ENCODE results near the gene CABCOCO1. TPM values are rescaled to one million over a fixed set of nuclear protein-coding genes. Genes with fewer than 3 reads are reported as not detected.
"Not testable (repeated sequence)": the region's sequence is repeated elsewhere in the genome, so short reads cannot be mapped to it uniquely, and the experiment has no call there.

Gene CABCOCO1
- total RNA-seq, 1 experiment from 2014 or later, result not detected

- CTCF ChIA-PET, result interaction anchor here (0.6 kb wide), 1 partner anchor 594 kb away, joined by 3 read pairs; no protein-coding TSS in a partner anchor
- Mint-ChIP-seq H3K4me3 (ENCODE audit: unreplicated experiment) (no peak overlapping the region), H3K36me3 (ENCODE audit: insufficient read depth, unreplicated experiment) (no peaks in the 10 kb centered on the region), H3K9me3 (ENCODE audit: unreplicated experiment) (no peaks in the 10 kb centered on the region), H3K27ac (ENCODE audit: low read depth, unreplicated experiment) (no peak overlapping the region), H3K4me1 (ENCODE audit: insufficient read depth, unreplicated experiment) (no peaks in the 10 kb centered on the region), H3K27me3 (ENCODE audit: insufficient read depth, unreplicated experiment) (no peaks in the 10 kb centered on the region)
- DNase-seq (ENCODE audit: unreplicated experiment), result no peak
- intact Hi-C loops (cut with micrococcal nuclease), result no loop called here
- POLR2A ChIA-PET, result interaction anchor here (0.9 kb wide), 1 partner anchor 51 kb away, joined by 3 read pairs; no protein-coding TSS in a partner anchor
- no peak for TF ChIP-seq CTCF (IDR thresholded peaks at IDR 0.05; ENCODE audit: unreplicated experiment)
- BruUV-seq (replicated peaks), result no TSS peak
Observed at GRCh38 chr10:61683319-61683718, 20.6 kb downstream of the CABCOCO1 start.

GRCh38 chr10:61684894-61685507 is 22.3 kb downstream of the CABCOCO1 start:
- DNase-seq (ENCODE audit: unreplicated experiment), result no peak
- ChIA-PET POLR2A (interaction anchor here (0.6 kb wide), 1 partner anchor 15 kb away, joined by 3 read pairs; no protein-coding TSS in a partner anchor), CTCF (no interaction called here)
- H3K27ac Mint-ChIP-seq (ENCODE audit: low read depth, unreplicated experiment), result no peak overlapping the region
- no peak for TF ChIP-seq CTCF (IDR thresholded peaks at IDR 0.05; ENCODE audit: unreplicated experiment)
- no peaks in the 10 kb centered on the region for H3K4me1 Mint-ChIP-seq (ENCODE audit: insufficient read depth, unreplicated experiment)
- no peaks in the 10 kb centered on the region for H3K27me3 Mint-ChIP-seq (ENCODE audit: insufficient read depth, unreplicated experiment)
- H3K36me3 Mint-ChIP-seq (ENCODE audit: insufficient read depth, unreplicated experiment), result no peaks in the 10 kb centered on the region
- H3K4me3 Mint-ChIP-seq (ENCODE audit: unreplicated experiment), result no peak overlapping the region
- intact Hi-C loops (cut with micrococcal nuclease), result no loop called here
- no peaks in the 10 kb centered on the region for H3K9me3 Mint-ChIP-seq (ENCODE audit: unreplicated experiment)
- no TSS peak for BruUV-seq (replicated peaks)

GRCh38 chr10:61688551-61689308 is 26.0 kb downstream of the CABCOCO1 start:
- CTCF ChIA-PET, result interaction anchor here (0.5 to 0.6 kb wide), 2 partner anchors 226 to 792 kb away, joined by 3 read pairs; no protein-coding TSS in a partner anchor
- no peak for DNase-seq (ENCODE audit: unreplicated experiment)
- intact Hi-C loops (cut with micrococcal nuclease), result no loop called here
- Mint-ChIP-seq H3K27me3 (ENCODE audit: insufficient read depth, unreplicated experiment) (no peaks in the 10 kb centered on the region), H3K27ac (ENCODE audit: low read depth, unreplicated experiment) (no peak overlapping the region), H3K4me1 (ENCODE audit: insufficient read depth, unreplicated experiment) (no peaks in the 10 kb centered on the region), H3K4me3 (ENCODE audit: unreplicated experiment) (no peak overlapping the region), H3K9me3 (ENCODE audit: unreplicated experiment) (no peaks in the 10 kb centered on the region), H3K36me3 (ENCODE audit: insufficient read depth, unreplicated experiment) (no peaks in the 10 kb centered on the region)
- TF ChIP-seq CTCF (IDR thresholded peaks at IDR 0.05; ENCODE audit: unreplicated experiment), result no peak
- no TSS peak for BruUV-seq (replicated peaks)
- POLR2A ChIA-PET, result no interaction called here

- H3K9me3 Mint-ChIP-seq (ENCODE audit: unreplicated experiment); H3K4me1 Mint-ChIP-seq (ENCODE audit: insufficient read depth, unreplicated experiment); POLR2A ChIA-PET; intact Hi-C loops (cut with micrococcal nuclease); H3K27ac Mint-ChIP-seq (ENCODE audit: low read depth, unreplicated experiment); BruUV-seq (replicated peaks); CTCF ChIA-PET; H3K4me3 Mint-ChIP-seq (ENCODE audit: unreplicated experiment); H3K27me3 Mint-ChIP-seq (ENCODE audit: insufficient read depth, unreplicated experiment); DNase-seq (ENCODE audit: unreplicated experiment); H3K36me3 Mint-ChIP-seq (ENCODE audit: insufficient read depth, unreplicated experiment): not testable (repeated sequence)
Observed at GRCh38 chr10:61691667-61692066, 28.9 kb downstream of the CABCOCO1 start.
